ENCODE data around the gene MDH2.
"Not testable (repeated sequence)": the region's sequence is repeated elsewhere in the genome, so short reads cannot be mapped to it uniquely, and the experiment has no call there.

Gene MDH2, protein sequence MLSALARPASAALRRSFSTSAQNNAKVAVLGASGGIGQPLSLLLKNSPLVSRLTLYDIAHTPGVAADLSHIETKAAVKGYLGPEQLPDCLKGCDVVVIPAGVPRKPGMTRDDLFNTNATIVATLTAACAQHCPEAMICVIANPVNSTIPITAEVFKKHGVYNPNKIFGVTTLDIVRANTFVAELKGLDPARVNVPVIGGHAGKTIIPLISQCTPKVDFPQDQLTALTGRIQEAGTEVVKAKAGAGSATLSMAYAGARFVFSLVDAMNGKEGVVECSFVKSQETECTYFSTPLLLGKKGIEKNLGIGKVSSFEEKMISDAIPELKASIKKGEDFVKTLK

DNA sequence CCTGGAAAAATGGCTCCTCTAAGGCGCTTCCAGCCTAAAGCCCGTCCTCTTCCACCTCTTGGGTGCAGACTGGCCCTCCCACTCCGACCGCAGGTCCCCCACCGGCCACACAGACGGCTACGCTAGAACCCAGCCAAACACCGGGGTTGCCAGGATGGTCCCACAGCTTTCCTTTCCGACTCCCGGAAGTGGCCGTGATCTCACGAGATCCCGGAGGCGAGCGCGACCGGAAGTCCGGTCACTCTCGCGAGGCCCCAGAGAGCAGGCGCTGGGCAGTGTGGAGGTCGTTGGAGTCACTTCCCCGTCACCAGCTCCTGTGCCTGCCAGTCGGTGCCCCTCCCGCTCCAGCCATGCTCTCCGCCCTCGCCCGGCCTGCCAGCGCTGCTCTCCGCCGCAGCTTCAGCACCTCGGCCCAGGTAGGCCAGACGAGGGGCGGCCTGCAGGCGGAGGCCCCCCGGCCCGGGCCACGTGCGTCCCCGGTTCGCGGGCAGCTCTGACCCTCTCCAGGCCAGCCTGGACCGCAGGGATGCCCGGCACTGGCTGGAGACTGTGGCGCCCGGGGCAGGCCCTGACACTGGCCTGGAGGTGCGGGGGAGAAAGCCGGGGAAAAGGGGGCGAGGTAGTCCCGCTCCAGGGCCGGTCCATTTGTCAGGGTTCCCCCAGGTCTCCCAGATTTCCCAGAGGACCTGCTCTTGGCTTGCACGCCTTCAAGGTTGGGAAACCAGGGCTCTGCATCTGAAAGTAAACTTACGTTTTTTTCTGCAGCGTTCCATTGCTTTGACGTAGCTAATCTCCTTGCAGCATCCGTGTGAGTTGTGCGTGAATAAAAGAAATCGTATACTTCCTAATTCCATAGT is at the start of gene MDH2, which contains the start of gene STYXL1:
Gene MDH2, plus strand, starts transcription at position 296 of the 857 bp plus-strand sequence. Its CDS starts 55 bp downstream, at position 351.
Gene STYXL1, minus strand, starts transcription at position 190 of the 857 bp plus-strand sequence. CDS start 17,477 bp downstream, outside the sequence.
- peak; percentile 76 for DNase-seq (ENCODE audit: low read depth, low spot score)

GRCh38 chr7:76000566-76000965 is 47.3 kb upstream of the MDH2 start:
- DNase-seq (ENCODE audit: low read depth, low spot score), result no peak

GRCh38 chr7:76002139-76002538 is 45.8 kb upstream of the MDH2 start:
- DNase-seq (ENCODE audit: low read depth, low spot score), result no peak

DNA sequence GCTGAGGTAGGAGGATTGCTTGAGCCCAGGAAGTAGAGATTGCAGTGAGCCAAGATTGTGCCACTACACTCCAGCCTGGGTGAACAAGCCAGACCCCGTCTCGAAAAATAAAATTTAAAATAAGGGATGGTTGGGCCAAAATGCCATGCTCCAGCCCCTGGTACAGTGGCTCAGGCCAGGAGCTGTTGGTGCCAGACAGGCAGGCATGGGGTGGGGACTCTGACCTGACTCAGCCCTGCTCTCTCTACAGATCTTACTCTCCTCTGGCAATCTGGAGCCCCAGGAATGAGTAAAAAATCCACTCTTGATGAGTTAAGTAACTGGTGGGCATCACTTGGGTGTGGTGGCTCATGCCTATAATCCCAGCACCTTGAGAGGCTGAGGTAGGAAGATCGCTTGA is 45.1 kb upstream of the MDH2 start:
- no peak for DNase-seq (ENCODE audit: low read depth, low spot score)

GRCh38 chr7:76003351-76003750 is 44.6 kb upstream of the MDH2 start:
- no peak for DNase-seq (ENCODE audit: low read depth, low spot score)

GRCh38 chr7:76005004-76005403 is 42.9 kb upstream of the MDH2 start:
- DNase-seq (ENCODE audit: low read depth, low spot score), result not testable (repeated sequence)

DNA sequence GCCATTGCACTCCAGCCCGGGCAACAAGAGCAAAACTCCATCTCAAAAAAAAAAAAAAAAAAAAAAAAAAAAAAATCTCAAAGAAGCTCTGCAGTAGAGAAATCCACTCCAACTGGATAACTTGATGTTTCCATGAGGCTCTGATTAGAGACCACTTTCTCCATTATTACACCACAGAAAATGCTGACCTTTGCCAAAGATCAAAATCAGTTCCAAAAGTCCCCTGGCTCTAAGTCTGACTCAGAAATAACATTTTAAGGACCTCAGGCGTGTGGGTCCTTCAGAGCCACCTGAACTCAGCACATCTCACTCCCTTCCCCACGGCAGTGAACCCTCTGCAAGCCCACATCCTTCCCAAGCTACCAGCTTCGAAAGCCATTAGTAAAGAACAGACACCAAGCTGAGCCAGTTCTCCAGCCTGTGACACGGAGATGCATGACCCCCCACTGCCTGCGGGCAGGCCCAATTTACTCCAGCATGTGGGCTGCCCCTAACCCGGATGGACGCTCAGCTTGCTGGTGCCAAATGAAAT is 39.7 kb upstream of the MDH2 start:
- DNase-seq (ENCODE audit: low read depth, low spot score), result no peak

GRCh38 chr7:76009672-76010600 is 38.0 kb upstream of the MDH2 start:
- DNase-seq (ENCODE audit: low read depth, low spot score), result no peak

- no peak for DNase-seq (ENCODE audit: low read depth, low spot score)
Measured at GRCh38 chr7:76011442-76011861, 36.5 kb upstream of the MDH2 start.

- DNase-seq (ENCODE audit: low read depth, low spot score), result no peak
Measured at GRCh38 chr7:76016191-76016947, 31.5 kb upstream of the MDH2 start.

- not testable (repeated sequence) for DNase-seq (ENCODE audit: low read depth, low spot score)
Measured at GRCh38 chr7:76018520-76018919, 29.4 kb upstream of the MDH2 start.

DNA sequence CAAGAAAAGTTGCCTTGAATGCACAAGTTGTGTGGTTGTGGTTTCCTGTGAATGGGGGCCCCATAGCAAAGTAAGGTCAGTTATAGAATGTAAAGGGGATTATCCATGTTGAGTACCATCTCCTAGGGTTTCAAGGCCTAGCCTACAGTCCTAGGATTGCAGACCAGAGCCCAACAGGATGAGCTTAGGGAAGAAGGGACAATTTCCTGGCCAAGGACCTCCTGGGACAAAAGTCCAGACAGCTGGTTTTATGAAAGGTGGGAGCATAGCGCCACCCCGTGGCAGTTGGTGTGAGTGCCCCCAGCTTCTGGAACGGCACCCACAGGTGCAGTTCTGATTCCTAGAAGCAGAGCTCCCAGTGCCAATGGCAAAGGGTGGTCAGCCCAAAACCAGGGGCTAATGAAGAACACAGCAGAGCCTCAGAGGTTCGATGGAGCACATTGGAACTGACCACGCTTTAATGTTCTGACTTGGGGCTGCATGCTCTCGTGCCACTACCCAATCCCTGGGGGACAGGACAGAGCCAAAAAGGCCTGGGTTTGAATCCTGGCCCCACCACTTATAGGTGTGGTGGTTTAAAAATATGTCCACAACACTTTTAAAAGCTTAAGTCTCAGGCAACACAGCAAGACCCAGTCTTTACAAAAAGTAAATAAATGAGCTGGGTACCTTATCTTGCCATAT is 27.7 kb upstream of the MDH2 start:
- no peak for DNase-seq (ENCODE audit: low read depth, low spot score)

DNA sequence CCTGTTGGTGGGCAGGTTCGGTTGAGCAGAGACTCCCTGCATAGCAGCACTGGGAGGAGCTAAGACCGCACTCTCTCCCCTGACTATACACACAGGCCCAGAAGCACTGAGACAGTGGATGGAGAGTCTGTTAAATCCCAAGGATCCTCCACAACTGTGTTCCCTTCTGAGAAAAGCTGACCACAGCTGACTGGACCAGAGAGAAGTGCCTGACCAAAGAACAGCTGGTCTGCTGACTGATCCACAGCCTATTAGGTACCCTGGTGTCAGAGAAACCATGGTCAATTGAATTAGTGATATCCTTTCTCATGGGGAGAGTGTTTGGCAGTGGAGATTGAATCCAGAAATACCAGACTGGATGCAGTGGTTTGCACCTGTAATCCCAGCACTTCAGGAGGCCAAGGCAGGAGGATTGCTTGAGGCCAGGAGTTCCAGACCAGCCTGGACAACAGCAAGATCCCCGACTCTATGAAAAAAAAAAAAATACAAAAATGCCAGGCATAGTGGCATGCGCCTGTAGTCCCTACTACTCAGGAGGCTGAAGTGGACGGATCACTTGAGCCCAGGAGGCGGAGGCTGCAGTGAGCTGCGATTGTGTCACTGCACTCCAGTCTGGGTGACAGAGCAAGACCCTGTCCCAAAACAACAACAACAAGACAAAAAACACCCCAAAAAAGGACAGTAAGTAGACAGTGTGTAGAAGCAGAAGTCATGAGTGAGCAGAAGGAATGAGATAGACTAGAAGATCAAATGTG is 25.7 kb upstream of the MDH2 start:
- no peak for DNase-seq (ENCODE audit: low read depth, low spot score)

GRCh38 chr7:76023002-76023401 is 24.9 kb upstream of the MDH2 start:
- DNase-seq (ENCODE audit: low read depth, low spot score), result no peak

DNA sequence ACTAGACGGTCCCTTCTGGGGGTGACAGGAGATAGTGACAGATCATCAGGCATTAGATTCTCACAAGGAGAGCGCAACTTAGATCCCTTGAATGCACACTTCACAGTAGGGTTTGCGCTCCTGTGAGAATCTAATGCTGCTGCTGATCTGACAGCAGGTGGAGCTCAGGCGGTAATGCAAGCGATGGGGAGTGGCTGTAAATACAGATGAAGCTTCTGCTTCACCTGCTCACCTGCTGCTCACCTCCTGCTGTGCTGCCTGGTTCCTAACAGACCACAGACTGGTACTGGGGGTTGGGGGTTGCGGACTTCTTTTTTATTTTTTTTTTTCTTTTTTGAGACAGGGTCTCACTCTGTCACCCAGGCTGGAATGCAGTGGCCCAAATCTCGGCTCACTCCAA is 18.2 kb upstream of the MDH2 start:
- DNase-seq (ENCODE audit: low read depth, low spot score), result not testable (repeated sequence)

DNA sequence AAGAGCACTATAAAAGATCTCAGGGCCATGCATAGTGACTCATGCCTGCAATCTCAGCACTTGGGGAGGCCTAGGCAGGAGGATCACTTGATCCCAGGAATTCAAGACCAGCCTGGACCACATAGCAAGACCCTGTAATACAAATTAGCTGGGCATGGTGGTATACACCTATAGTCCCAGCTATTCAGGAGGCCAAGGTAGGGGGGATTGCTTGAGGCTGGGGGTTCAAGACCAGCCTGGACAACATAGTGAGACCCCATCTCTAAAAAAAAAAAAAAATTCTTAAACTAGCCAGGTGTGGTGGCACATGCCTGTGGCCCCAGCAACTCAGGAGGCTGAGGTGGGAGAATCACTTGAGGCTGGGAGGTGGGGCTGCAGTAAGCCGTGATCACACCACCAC is 15.9 kb upstream of the MDH2 start:
- no peak for DNase-seq (ENCODE audit: low read depth, low spot score)

- DNase-seq (ENCODE audit: low read depth, low spot score), result no peak
Measured at GRCh38 chr7:76037310-76037709, 10.6 kb upstream of the MDH2 start.

DNA sequence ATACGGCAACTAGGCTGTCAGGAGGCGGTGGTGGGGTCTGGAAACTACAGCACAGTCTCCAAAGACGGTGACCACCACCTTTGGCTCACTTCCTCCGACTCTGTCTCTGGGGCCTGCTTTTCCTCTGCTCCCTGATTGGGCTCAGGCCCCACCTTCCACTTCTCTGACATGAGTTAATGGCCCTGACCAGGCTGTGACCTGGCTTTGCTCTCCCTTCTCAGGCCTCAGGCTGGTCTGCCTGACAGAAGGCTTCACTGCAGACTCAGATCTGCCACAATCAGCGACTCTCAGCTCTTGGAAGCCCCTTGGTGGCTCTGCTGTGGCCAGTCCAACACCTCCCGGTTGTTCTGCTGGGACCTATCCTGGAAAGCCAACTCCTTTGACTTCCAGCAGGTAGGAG is 7.8 kb upstream of the MDH2 start:
- no peak for DNase-seq (ENCODE audit: low read depth, low spot score)

GRCh38 chr7:76044375-76044865 is 3.5 kb upstream of the MDH2 start:
- DNase-seq (ENCODE audit: low read depth, low spot score), result no peak

Measured in brain pericyte (primary cell).